ENCODE data around the gene C4orf50. TPM values are rescaled to one million over a fixed set of nuclear protein-coding genes. Genes with fewer than 3 reads are reported as not detected.

C4orf50 gene
- total and polyA plus RNA-seq, 2 of the 13 experiments (the other 11 are each of a cell fraction or from before 2014, with no cell fraction given) = not detected

GRCh38 chr4:6054162-6054922 lies 36.1 kb upstream of the C4orf50 start (continued):
- no peak for TF ChIP-seq ZUFSP (CRISPR knock-in tag; IDR thresholded peaks at IDR 0.05; ENCODE audit: borderline replicate concordance)

- WGBS (ENCODE audit: low lambda C conversion rate) = 45% methylated on average over 6 of the region's 6 CpGs
- in situ Hi-C loops (cut with HindIII; ENCODE audit: extremely low pct_ligation_motif_present, low pct_unique_long_range_greater_than_20kb) = no loop called here
- ChIA-PET POLR2A (interaction anchor here (0.7 kb wide), 1 partner anchor 19 kb away, joined by 3 read pairs; no protein-coding TSS in a partner anchor), CTCF (ENCODE audit: low intra/inter-chr PET ratio, low total read pairs) (no interaction called here)
- ATAC-seq (no peak), FAIRE-seq (no peak), DNase-seq (ENCODE audit: low spot score) (no peak)
- no peaks in the 10 kb centered on the region for H4K20me1 ChIP-seq (ENCODE audit: insufficient read depth, low read length)
- intact Hi-C loops (cut with micrococcal nuclease; ENCODE audit: unreplicated experiment) = no loop called here
- no peaks in the 10 kb centered on the region for H3K4me1 ChIP-seq (ENCODE audit: insufficient read depth, low read length)
- H3K9me3 ChIP-seq (ENCODE audit: low read length) = peaks cover 8% of the 10 kb centered on the region
- no peak overlapping the region for H3K4me2 ChIP-seq (ENCODE audit: low read depth, low read length)
- BruUV-seq (replicated peaks) = no TSS peak
- TF ChIP-seq ZNF816 (CRISPR knock-in tag; IDR thresholded peaks at IDR 0.05; ENCODE audit: borderline replicate concordance) = no peak
- TF ChIP-seq ZNF224 (CRISPR knock-in tag; IDR thresholded peaks at IDR 0.05) = no peak
- H2AFZ ChIP-seq (ENCODE audit: low read length) = no peak overlapping the region
- H3K9ac ChIP-seq (ENCODE audit: insufficient read depth, low read depth, low read length) = no peak overlapping the region
- H3K4me3 ChIP-seq (replicated peaks in 1 of 3; ENCODE audit: insufficient read depth in 1 of 3, low read depth in 2 of 3, low read length in 3 of 3) = no peak overlapping the region
- H3K27me3 ChIP-seq (ENCODE audit: control insufficient read depth in 1 of 2, insufficient read depth in 2 of 2, low read length in 2 of 2) = peaks cover 4 to 23% of the 10 kb centered on the region in 2 experiments; a peak in 3 of 5 replicates
- no peaks in the 10 kb centered on the region for H3K79me2 ChIP-seq (ENCODE audit: insufficient read depth, low read length)
- H3K36me3 ChIP-seq (replicated peaks in 1 of 2; ENCODE audit: control insufficient read depth in 1 of 2, insufficient read depth in 2 of 2, low read length in 2 of 2) = no peaks in the 10 kb centered on the region
- H3K27ac ChIP-seq (ENCODE audit: extremely low read length, insufficient read depth, low read length) = no peak overlapping the region
Observed at GRCh38 chr4:6052679-6053078, 34.4 kb upstream of the C4orf50 start.

- no peak overlapping the region for H2AFZ ChIP-seq (ENCODE audit: low read length)
- no peak for ATAC-seq
- WGBS (ENCODE audit: low lambda C conversion rate) = 20% methylated on average over 16 of the region's 17 CpGs
- BruUV-seq (replicated peaks) = no TSS peak
- ChIA-PET POLR2A (no interaction called here), CTCF (ENCODE audit: low intra/inter-chr PET ratio, low total read pairs) (no interaction called here)
- H3K27me3 ChIP-seq (ENCODE audit: control insufficient read depth in 1 of 2, insufficient read depth in 2 of 2, low read length in 2 of 2) = peaks cover 7 to 36% of the 10 kb centered on the region in 2 experiments; a peak in 3 of 5 replicates
- no peak overlapping the region for H3K27ac ChIP-seq (ENCODE audit: extremely low read length, insufficient read depth, low read length)
- FAIRE-seq = no peak
- no peaks in the 10 kb centered on the region for H4K20me1 ChIP-seq (ENCODE audit: insufficient read depth, low read length)
- DNase-seq (ENCODE audit: low spot score) = no peak
- H3K4me3 ChIP-seq (replicated peaks in 1 of 3; ENCODE audit: insufficient read depth in 1 of 3, low read depth in 2 of 3, low read length in 3 of 3) = no peak overlapping the region
- intact Hi-C loops (cut with micrococcal nuclease; ENCODE audit: unreplicated experiment) = no loop called here
- H3K9ac ChIP-seq (ENCODE audit: insufficient read depth, low read depth, low read length) = no peak overlapping the region
- no peaks in the 10 kb centered on the region for H3K79me2 ChIP-seq (ENCODE audit: insufficient read depth, low read length)
- in situ Hi-C loops (cut with HindIII; ENCODE audit: extremely low pct_ligation_motif_present, low pct_unique_long_range_greater_than_20kb) = no loop called here
- no peaks in the 10 kb centered on the region for H3K4me1 ChIP-seq (ENCODE audit: insufficient read depth, low read length)
- no peaks in the 10 kb centered on the region for H3K9me3 ChIP-seq (ENCODE audit: low read length)
- no peaks in the 10 kb centered on the region for H3K36me3 ChIP-seq (replicated peaks in 1 of 2; ENCODE audit: control insufficient read depth in 1 of 2, insufficient read depth in 2 of 2, low read length in 2 of 2)
- H3K4me2 ChIP-seq (ENCODE audit: low read depth, low read length) = no peak overlapping the region
- TF ChIP-seq HNF4G (IDR thresholded peaks at IDR 0.05; ENCODE audit: borderline replicate concordance, low read depth, low read length) = no peak
- TF ChIP-seq HNF4G (CRISPR knock-in tag; IDR thresholded peaks at IDR 0.05; ENCODE audit: borderline replicate concordance, low read depth) = no peak
- TF ChIP-seq ZNF282 (IDR thresholded peaks at IDR 0.05; ENCODE audit: partially characterized antibody) = no peak
- no peak for TF ChIP-seq ZNF160 (CRISPR knock-in tag; IDR thresholded peaks at IDR 0.05)
- no peak for TF ChIP-seq KDM5A (IDR thresholded peaks at IDR 0.05; ENCODE audit: borderline replicate concordance, low read length)
- TF ChIP-seq CBX2 (IDR thresholded peaks at IDR 0.05; ENCODE audit: low read depth, low read length) = no peak
- no peak for TF ChIP-seq CBX2 (CRISPR knock-in tag; IDR thresholded peaks at IDR 0.05; ENCODE audit: low read depth)
- no peak for TF ChIP-seq ZFP36L1 (CRISPR knock-in tag; IDR thresholded peaks at IDR 0.05)
- no peak for TF ChIP-seq MLX (CRISPR knock-in tag; IDR thresholded peaks at IDR 0.05)
Observed at GRCh38 chr4:6050551-6050950, 32.3 kb upstream of the C4orf50 start.

Measured in HepG2 (cell line).